B cell (primary cell): ENCODE data around the gene LRP6. TPM values are rescaled to one million over a fixed set of nuclear protein-coding genes. Genes with fewer than 3 reads are reported as not detected.

Experiments
- ATAC-seq: fragments of 200-7000 bp; cut with Tn5 transposase; one replicate; pipeline ENCODE4 v1.10.0; 2021; ENCODE audit warnings: low read depth, mild to moderate bottlenecking, moderate number of reproducible peaks, moderate library complexity
- CTCF ChIA-PET: fragments of 350-600 bp; sonication (Branson Sonifier 250); formaldehyde crosslinking; loops from one replicate; lab custom pipeline; 2021; ENCODE audit warnings: antibody characterized with exemption, inconsistent platforms; lab: Charles Lee
- POLR2A ChIA-PET: fragments of 350-600 bp; sonication (Branson Sonifier 250); formaldehyde crosslinking; loops from one replicate; lab custom pipeline; 2021; ENCODE audit warnings: antibody characterized with exemption; lab: Charles Lee
- DNase-seq: peaks from one replicate; pipeline ENCODE4 v3.0.0; 2013
- H2AFZ ChIP-seq: 2 replicates; pipeline ENCODE4 v1.6.1; 2012; ENCODE audit warnings: mild to moderate bottlenecking, low read depth, low read length; ENCODE audit not compliant: insufficient read depth, poor library complexity, severe bottlenecking
- H3K27ac ChIP-seq, 2 donors: 1 replicate in 1 of 2; 2 replicates in 1 of 2; pipeline ENCODE4 v1.5.1; 2012 to 2013; ENCODE audit warnings: low read length in 2 of 2, mild to moderate bottlenecking in 2 of 2, moderate library complexity in 1 of 2
- H3K27me3 ChIP-seq, 4 experiments: fragments of 200-600 bp in 1 of 4; sonication (generic) in 1 of 4; replicated peaks in 1 of 4; 1 replicate in 2 of 4; 2 replicates in 2 of 4; pipeline versions ENCODE4 v1.6.1 to v1.7.0; 2013 to 2016; ENCODE audit warnings: low read length in 3 of 4, mild to moderate bottlenecking in 2 of 4, mixed read lengths in 1 of 4, moderate library complexity in 1 of 4; ENCODE audit not compliant: insufficient read depth in 4 of 4, control insufficient read depth in 3 of 4; ENCODE audit errors: control extremely low read depth in 1 of 4
- H3K36me3 ChIP-seq, 2 experiments: replicated peaks in 1 of 2; 1 replicate in 1 of 2; 2 replicates in 1 of 2; pipeline versions ENCODE4 v1.6.1 to v1.7.1; 2013; ENCODE audit warnings: low read length in 1 of 2; ENCODE audit not compliant: insufficient read depth in 2 of 2, control insufficient read depth in 1 of 2; ENCODE audit errors: control extremely low read depth in 1 of 2, extremely low read depth in 1 of 2
- H3K4me1 ChIP-seq, 2 donors: fragments of 200-600 bp in 1 of 2; sonication (generic) in 1 of 2; 1 replicate in 1 of 2; 2 replicates in 1 of 2; pipeline versions ENCODE4 v1.5.1 to v1.6.1; 2013 to 2017; ENCODE audit warnings: low read length in 2 of 2; ENCODE audit not compliant: control insufficient read depth in 2 of 2, insufficient read depth in 2 of 2
- H3K4me2 ChIP-seq: replicated peaks from 2 replicates; pipeline ENCODE3; 2012; ENCODE audit warnings: mild to moderate bottlenecking, low read depth, low read length; ENCODE audit not compliant: poor library complexity, severe bottlenecking
- H3K4me3 ChIP-seq, 5 experiments: fragments of 200-600 bp in 1 of 5; sonication (generic) in 1 of 5; 1 replicate in 3 of 5; 2 replicates in 2 of 5; pipeline versions ENCODE4 v1.5.1 to v1.7.0; 2011 to 2016; ENCODE audit warnings: low read length in 4 of 5, mild to moderate bottlenecking in 4 of 5, low read depth in 2 of 5, control low read depth in 1 of 5, moderate library complexity in 1 of 5; ENCODE audit not compliant: insufficient read depth in 1 of 5; ENCODE audit errors: control extremely low read depth in 1 of 5, extremely low read depth in 1 of 5
- H3K79me2 ChIP-seq: fragments of 200-600 bp; sonication (generic); one replicate; pipeline ENCODE4 v1.6.0; 2016; ENCODE audit warnings: low read length; ENCODE audit not compliant: control insufficient read depth, insufficient read depth
- H3K9ac ChIP-seq: fragments of 200-600 bp; sonication (generic); 2 replicates; pipeline ENCODE4 v1.6.1; 2017; ENCODE audit warnings: mild to moderate bottlenecking, low read length, moderate library complexity
- H3K9me3 ChIP-seq, 3 donors: one replicate each; pipeline versions ENCODE4 v1.6.1 to v1.7.1; 2013; ENCODE audit warnings: low read length in 2 of 3; ENCODE audit not compliant: control insufficient read depth in 2 of 3, insufficient read depth in 1 of 3; ENCODE audit errors: control extremely low read depth in 1 of 3
- H4K20me1 ChIP-seq: 2 replicates; pipeline ENCODE4 v1.6.0; 2012; ENCODE audit warnings: mild to moderate bottlenecking, low read length; ENCODE audit not compliant: insufficient read depth, control insufficient read depth, poor library complexity, severe bottlenecking
- H3K27ac Mint-ChIP-seq: one replicate; pipeline ENCODE4 v1.8.0; 2021; ENCODE audit warnings: mixed read lengths
- H3K27me3 Mint-ChIP-seq: one replicate; pipeline ENCODE4 v1.8.0; 2021; ENCODE audit warnings: mixed read lengths
- H3K4me1 Mint-ChIP-seq: one replicate; pipeline ENCODE4 v1.8.0; 2021; ENCODE audit warnings: mixed read lengths
- H3K4me3 Mint-ChIP-seq: one replicate; pipeline ENCODE4 v1.8.0; 2021; ENCODE audit warnings: mixed read lengths
- H3K9me3 Mint-ChIP-seq: one replicate; pipeline ENCODE4 v1.8.0; 2022; ENCODE audit warnings: mixed read lengths; ENCODE audit not compliant: insufficient read depth
- CTCF ChIP-seq: fragments of 200-600 bp; IDR thresholded peaks from one replicate; pipeline ENCODE4 v1.8.0; 2022; ENCODE audit warnings: antibody characterized with exemption, mild to moderate bottlenecking
- EZH2 ChIP-seq: IDR thresholded peaks from 2 replicates; pipeline ENCODE4 v1.6.1; 2012; ENCODE audit warnings: borderline replicate concordance, low read depth, mild to moderate bottlenecking, moderate library complexity, low read length; ENCODE audit not compliant: insufficient read depth, poor library complexity, severe bottlenecking
- WGBS: methylation state at CpG from one replicate; pipeline ENCODE4 v1.1.5; 2013; ENCODE audit warnings: missing lambda C conversion rate; ENCODE audit not compliant: insufficient coverage; 5-methylcytosine and 5-hydroxymethylcytosine counted together
- intact Hi-C: fragments of 100-400 bp; cut with micrococcal nuclease; formaldehyde crosslinking; loops from one replicate; pipeline ENCODE4 v1.10.0; 2022
- polyA plus RNA-seq: library from polyadenylated mRNA; depleted of rRNA; stranded (reverse); fragments of >200 nt; gene quantifications from 2 replicates; pipeline ENCODE4 v1.2.3, GENCODE V29; 2012
- total RNA-seq, 2 donors: library from RNA; stranded (reverse); fragments of 120-200 nt in 1 of 2; gene quantifications; 1 replicate in 1 of 2; 2 replicates in 1 of 2; pipeline versions ENCODE4 v1.2.3 to v1.2.4, GENCODE V29; 2013 to 2022

LRP6 gene
- total and polyA plus RNA-seq, 2 donors (not counting 1 experiment from before 2014, with no cell fraction given) = 0.34 to 2.8 TPM

GRCh38 chr12:12294215-12295005 lies 27.6 kb upstream of the LRP6 start:
- Mint-ChIP-seq H3K4me1 (no peaks in the 10 kb centered on the region), H3K4me3 (no peak overlapping the region), H3K27ac (no peak overlapping the region), H3K9me3 (no peaks in the 10 kb centered on the region), H3K27me3 (peaks cover 6% of the 10 kb centered on the region)
- TF ChIP-seq EZH2 (no peak), CTCF (no peak)
- Histone ChIP-seq H3K9me3 (no peaks in the 10 kb centered on the region), H4K20me1 (no peaks in the 10 kb centered on the region), H3K9ac (no peak overlapping the region), H3K79me2 (no peaks in the 10 kb centered on the region), H2AFZ (no peak overlapping the region), H3K36me3 (no peaks in the 10 kb centered on the region), H3K4me1 (no peaks in the 10 kb centered on the region), H3K27me3 (no peaks in the 10 kb centered on the region), H3K27ac (no peak overlapping the region), H3K4me3 (no peak overlapping the region), H3K4me2 (no peak overlapping the region)
- WGBS = 94% methylated on average over 2 of the region's 5 CpGs
- ATAC-seq = no peak
- DNase-seq = no peak
- CTCF ChIA-PET = no interaction called here
- intact Hi-C loops = no loop called here
- POLR2A ChIA-PET = no interaction called here

DNA sequence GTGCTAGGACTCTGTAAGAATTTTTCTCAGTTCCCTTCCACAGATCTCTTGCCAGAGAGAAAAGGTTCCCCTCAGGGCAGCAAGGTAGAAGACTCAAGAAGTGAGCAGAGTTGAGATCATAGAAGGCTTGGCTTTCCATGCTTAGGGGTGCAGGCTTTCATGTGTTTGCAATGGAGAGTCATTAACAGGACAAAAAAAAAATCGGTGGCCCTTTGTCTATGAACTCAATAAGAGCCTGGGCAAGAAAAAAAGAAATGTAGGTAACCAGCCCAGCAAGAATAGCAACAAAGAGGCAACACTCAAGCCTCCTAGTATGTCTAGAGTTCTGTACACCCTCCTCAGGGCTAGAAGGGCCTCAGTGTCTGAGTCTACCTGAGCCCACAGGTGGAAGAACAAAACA lies 23.4 kb upstream of the LRP6 start:
- H3K9me3 ChIP-seq = no peaks in the 10 kb centered on the region
- H4K20me1 ChIP-seq = no peaks in the 10 kb centered on the region
- intact Hi-C loops = no loop called here
- WGBS = no CpG with 5 or more reads among the region's 1 CpG
- H2AFZ ChIP-seq = no peak overlapping the region
- Mint-ChIP-seq H3K27me3 (peaks cover 10% of the 10 kb centered on the region), H3K4me1 (no peaks in the 10 kb centered on the region), H3K4me3 (no peak overlapping the region), H3K9me3 (no peaks in the 10 kb centered on the region), H3K27ac (no peak overlapping the region)
- H3K4me1 ChIP-seq = no peaks in the 10 kb centered on the region
- ChIA-PET CTCF (no interaction called here), POLR2A (no interaction called here)
- H3K79me2 ChIP-seq = no peaks in the 10 kb centered on the region
- H3K4me2 ChIP-seq = no peak overlapping the region
- DNase-seq = no peak
- H3K9ac ChIP-seq = no peak overlapping the region
- TF ChIP-seq CTCF (no peak), EZH2 (no peak)
- ATAC-seq = no peak
- H3K27me3 ChIP-seq = no peaks in the 10 kb centered on the region
- no peaks in the 10 kb centered on the region for H3K36me3 ChIP-seq
- no peak overlapping the region for H3K4me3 ChIP-seq
- H3K27ac ChIP-seq = no peak overlapping the region
